Activated T-helper 1 cell treated with anti-CD3 and anti-CD28 coated beads, Interleukin-12 subunit alpha, Interleukin-12 subunit beta, Interleukin-2, Interleukin-4 antibody, amounts not matched to agents 30 ng/mL and 10 ng/mL and 1 ng/mL, durations not matched to agents 14 hours and 24 hours and 36 hours (primary cell): Measurements from ENCODE around the gene STIP1. TPM values are rescaled to one million over a fixed set of nuclear protein-coding genes. Genes with fewer than 3 reads are reported as not detected.
A peak's percentile ranks its signal among the peaks of the same experiment; 100 is the strongest.

Source experiments
- DNase-seq: peaks from one replicate; pipeline ENCODE4 v3.0.0; 2021; ENCODE audit warnings: low spot score
- H3K27ac Mint-ChIP-seq: one replicate; pipeline ENCODE4 v1.8.0; 2021; ENCODE audit warnings: mild to moderate bottlenecking, mixed read lengths
- H3K27me3 Mint-ChIP-seq: one replicate; pipeline ENCODE4 v1.8.0; 2022; ENCODE audit warnings: mild to moderate bottlenecking, moderate library complexity, mixed read lengths; ENCODE audit not compliant: insufficient read depth
- H3K36me3 Mint-ChIP-seq: one replicate; pipeline ENCODE4 v1.8.0; 2021; ENCODE audit warnings: low read depth, mixed read lengths
- H3K4me1 Mint-ChIP-seq: one replicate; pipeline ENCODE4 v1.8.0; 2021; ENCODE audit warnings: low read depth, mixed read lengths
- H3K4me3 Mint-ChIP-seq: one replicate; pipeline ENCODE4 v1.8.0; 2021; ENCODE audit warnings: mild to moderate bottlenecking, moderate library complexity, mixed read lengths
- H3K9me3 Mint-ChIP-seq: one replicate; pipeline ENCODE4 v1.8.0; 2021; ENCODE audit warnings: mixed read lengths
- intact Hi-C: fragments of 100-400 bp; cut with micrococcal nuclease; formaldehyde crosslinking; loops from one replicate; pipeline ENCODE4 v1.15.1; 2024
- total RNA-seq: library from RNA; stranded (reverse); gene quantifications from 2 replicates; pipeline ENCODE4 v1.2.3, GENCODE V29; 2022

STIP1 gene
- total RNA-seq, 1 donor from 2014 or later: 493 TPM

DNA sequence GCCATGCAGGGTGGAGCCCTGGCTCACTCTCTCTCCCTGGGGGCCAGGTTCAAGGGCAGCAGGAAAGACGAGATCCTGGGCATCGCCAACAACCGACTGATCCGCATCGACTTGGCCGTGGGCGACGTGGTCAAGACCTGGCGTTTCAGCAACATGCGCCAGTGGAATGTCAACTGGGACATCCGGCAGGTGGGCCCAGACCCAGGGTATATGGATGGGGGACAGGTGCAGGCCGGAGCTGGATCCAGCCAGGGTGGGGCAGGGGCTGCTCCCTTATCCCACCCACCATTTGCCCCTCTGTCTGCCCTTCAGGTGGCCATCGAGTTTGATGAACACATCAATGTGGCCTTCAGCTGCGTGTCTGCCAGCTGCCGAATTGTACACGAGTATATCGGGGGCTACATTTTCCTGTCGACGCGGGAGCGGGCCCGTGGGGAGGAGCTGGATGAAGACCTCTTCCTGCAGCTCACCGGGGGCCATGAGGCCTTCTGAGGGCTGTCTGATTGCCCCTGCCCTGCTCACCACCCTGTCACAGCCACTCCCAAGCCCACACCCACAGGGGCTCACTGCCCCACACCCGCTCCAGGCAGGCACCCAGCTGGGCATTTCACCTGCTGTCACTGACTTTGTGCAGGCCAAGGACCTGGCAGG lies 37.2 kb downstream of the STIP1 start:
- no peaks in the 10 kb centered on the region for H3K27me3 Mint-ChIP-seq
- no peak overlapping the region for H3K4me3 Mint-ChIP-seq

DNA sequence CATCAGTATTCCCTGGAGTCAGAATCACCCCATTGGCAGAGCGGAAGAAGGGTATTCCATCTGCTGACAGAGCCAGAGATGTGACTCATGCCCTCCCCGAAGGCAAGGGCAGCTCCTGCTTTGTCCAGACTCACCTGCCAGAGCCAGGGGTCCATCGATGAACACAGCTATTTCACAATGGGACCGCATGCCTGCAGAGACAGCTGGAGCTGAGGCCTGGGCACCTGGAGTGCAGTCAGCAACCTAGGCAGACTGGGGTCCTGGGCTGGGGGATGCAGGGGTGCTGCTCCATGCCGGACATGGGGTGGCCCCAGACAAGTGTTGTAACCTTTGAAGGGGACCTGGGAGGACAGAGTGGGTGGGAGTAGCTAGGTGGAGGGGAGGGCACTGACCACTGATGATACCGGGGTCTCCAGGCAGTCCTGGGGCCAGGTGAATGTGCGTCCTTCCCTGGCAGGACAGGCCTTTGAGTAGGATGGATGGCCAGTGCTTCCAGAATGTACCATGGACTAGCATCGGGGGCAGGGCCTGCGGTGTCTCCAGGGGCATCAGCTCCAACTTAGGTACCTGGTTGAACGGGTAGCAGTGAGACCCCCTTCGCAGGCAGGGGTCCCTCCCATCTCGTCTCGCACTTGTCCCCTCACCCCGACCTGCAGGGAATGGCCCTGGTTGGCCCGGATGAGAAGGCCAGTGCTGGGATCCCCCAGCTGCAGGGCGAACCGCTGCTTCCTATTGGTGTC lies 38.4 kb downstream of the STIP1 start:
- Mint-ChIP-seq H3K9me3 (no peaks in the 10 kb centered on the region), H3K4me3 (peak overlapping the region; percentile 87), H3K36me3 (peaks cover 12% of the 10 kb centered on the region), H3K27me3 (no peaks in the 10 kb centered on the region), H3K4me1 (peaks cover 18% of the 10 kb centered on the region), H3K27ac (peak overlapping the region; percentile 72)
- DNase-seq: no peak
- intact Hi-C loops: no loop called here

More for the DNA sequence above, 37.2 kb downstream of the STIP1 start:
- no peak overlapping the region for H3K27ac Mint-ChIP-seq
- intact Hi-C loops: no loop called here
- peaks cover 17% of the 10 kb centered on the region for H3K36me3 Mint-ChIP-seq
- DNase-seq: no peak
- H3K4me1 Mint-ChIP-seq: peaks cover 15% of the 10 kb centered on the region
- no peaks in the 10 kb centered on the region for H3K9me3 Mint-ChIP-seq

- peak overlapping the region; percentile 72 for H3K27ac Mint-ChIP-seq
- no peak for DNase-seq
- H3K9me3 Mint-ChIP-seq: no peaks in the 10 kb centered on the region
- peaks cover 26% of the 10 kb centered on the region for H3K4me1 Mint-ChIP-seq
- peak overlapping the region; percentile 87 for H3K4me3 Mint-ChIP-seq
- H3K36me3 Mint-ChIP-seq: peaks cover 11% of the 10 kb centered on the region
- intact Hi-C loops: no loop called here
- no peaks in the 10 kb centered on the region for H3K27me3 Mint-ChIP-seq
Measured at GRCh38 chr11:64224891-64225607, 39.1 kb downstream of the STIP1 start.

DNA sequence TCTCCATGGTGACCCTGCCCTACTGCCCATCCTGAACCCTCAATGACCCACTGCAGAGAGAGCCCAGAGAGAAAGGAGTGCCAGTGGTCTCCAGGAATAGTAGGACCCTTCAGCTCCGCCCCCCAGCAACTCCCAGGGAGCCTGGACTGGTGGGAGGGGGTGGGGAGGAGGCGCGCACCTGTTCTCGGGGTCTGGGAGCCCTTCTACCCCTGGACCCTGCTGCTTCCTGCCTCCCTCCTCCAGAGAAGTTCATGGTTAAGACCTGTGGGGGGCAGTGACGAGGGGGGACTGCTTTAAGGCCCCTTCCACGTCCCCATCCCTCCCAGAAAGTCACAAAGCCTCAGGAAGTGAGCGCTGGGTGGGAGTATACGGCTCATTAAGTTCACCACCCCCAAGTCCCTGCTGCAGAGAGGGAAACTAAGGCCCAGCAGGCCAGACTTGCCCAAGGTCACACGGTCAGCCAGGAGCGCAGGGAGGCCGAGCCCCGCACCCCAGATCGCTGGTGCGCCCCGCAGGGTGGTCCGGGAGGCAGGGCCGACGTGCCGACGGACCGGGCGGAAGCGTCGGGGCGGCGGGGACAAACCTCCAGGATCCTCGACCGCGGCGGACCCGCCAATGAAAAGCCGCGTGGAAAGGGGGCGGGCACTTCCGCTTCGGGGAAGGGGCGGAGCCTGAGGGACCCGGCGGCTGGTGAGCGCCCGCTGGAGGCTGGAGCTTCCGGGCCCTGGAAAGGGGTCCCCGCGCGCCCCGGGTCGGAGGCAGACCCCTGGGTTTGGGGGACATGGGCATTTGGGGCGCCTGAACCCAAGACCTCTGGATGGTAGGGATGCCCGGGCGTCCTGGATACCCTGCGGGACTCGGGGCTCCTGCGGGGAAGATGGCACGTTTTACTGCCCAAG lies 39.9 kb downstream of the STIP1 start, which contains the start of the genes NUDT22 and TRPT1:
Gene NUDT22, plus strand, starts transcription at position 667 of the 899 bp plus-strand sequence. CDS start 379 bp downstream, outside the sequence.
Gene TRPT1, minus strand, starts transcription at position 579 of the 899 bp plus-strand sequence. Its CDS starts 326 bp downstream, at position 253.
- DNase-seq: peak; percentile 92
- H3K9me3 Mint-ChIP-seq: no peaks in the 10 kb centered on the region
- H3K4me3 Mint-ChIP-seq: peak within 1 kb of the TSS; percentile 87
- intact Hi-C loops: loop anchor here (1.0 kb wide), 5 partner anchors 8 to 58 kb away; partner anchors contain the start of genes BAD, FKBP2, PLCB3 and VEGFB
- peaks cover 27% of the 10 kb centered on the region for H3K4me1 Mint-ChIP-seq
- H3K36me3 Mint-ChIP-seq: peaks cover 11% of the 10 kb centered on the region
- peak within 1 kb of the TSS; percentile 80 for H3K27ac Mint-ChIP-seq
- H3K27me3 Mint-ChIP-seq: no peaks in the 10 kb centered on the region

- intact Hi-C loops: loop anchor here (1.0 kb wide), 5 partner anchors 8 to 58 kb away; partner anchors contain the start of genes BAD, FKBP2, PLCB3 and VEGFB
- no peaks in the 10 kb centered on the region for H3K27me3 Mint-ChIP-seq
- peak; percentile 57 for DNase-seq
- peak overlapping the region; percentile 80 for H3K27ac Mint-ChIP-seq
- peaks cover 27% of the 10 kb centered on the region for H3K4me1 Mint-ChIP-seq
- H3K4me3 Mint-ChIP-seq: peak overlapping the region; percentile 87
- no peaks in the 10 kb centered on the region for H3K9me3 Mint-ChIP-seq
- peaks cover 6% of the 10 kb centered on the region for H3K36me3 Mint-ChIP-seq
Measured at GRCh38 chr11:64226507-64227051, 40.6 kb downstream of the STIP1 start.

- Mint-ChIP-seq H3K4me1 (peaks cover 27% of the 10 kb centered on the region), H3K36me3 (peaks cover 6% of the 10 kb centered on the region), H3K4me3 (peak overlapping the region; percentile 87), H3K9me3 (no peaks in the 10 kb centered on the region), H3K27ac (peak overlapping the region; percentile 80), H3K27me3 (no peaks in the 10 kb centered on the region)
- DNase-seq: no peak
- intact Hi-C loops: no loop called here
Measured at GRCh38 chr11:64227405-64227956, 41.5 kb downstream of the STIP1 start.

DNA sequence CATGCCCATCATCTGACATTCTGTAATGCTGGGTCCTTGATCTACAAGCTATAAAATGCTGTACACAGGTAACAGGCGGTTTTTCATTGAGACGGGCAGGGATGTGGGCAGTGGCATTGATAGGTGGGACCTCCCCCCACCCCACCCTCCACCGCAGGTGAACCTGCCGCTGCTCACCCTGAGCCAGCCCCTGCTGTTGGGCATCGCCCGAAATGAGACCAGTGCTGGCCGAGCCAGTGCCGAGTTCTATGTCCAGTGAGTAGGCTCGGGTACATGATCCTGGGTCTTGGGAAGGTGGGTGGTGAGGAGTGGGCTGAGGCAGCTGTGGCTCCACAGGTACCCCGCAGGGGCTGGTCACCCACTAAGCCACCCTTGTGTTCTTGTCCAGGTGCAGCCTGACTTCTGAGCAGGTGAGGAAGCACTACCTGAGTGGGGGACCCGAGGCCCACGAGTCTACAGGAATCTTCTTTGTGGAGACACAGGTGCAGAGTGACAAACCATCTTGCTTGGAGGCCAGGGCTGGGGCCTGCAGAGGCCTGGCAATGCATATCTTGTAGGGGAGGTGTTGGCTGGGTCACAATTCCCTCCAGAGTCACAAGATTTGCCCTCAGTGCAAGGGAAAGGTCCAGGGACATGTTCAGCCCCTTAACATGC lies 43.2 kb downstream of the STIP1 start:
- H3K27me3 Mint-ChIP-seq: no peaks in the 10 kb centered on the region
- no peaks in the 10 kb centered on the region for H3K9me3 Mint-ChIP-seq
- no peak for DNase-seq
- H3K4me3 Mint-ChIP-seq: peak overlapping the region; percentile 88
- intact Hi-C loops: no loop called here
- H3K27ac Mint-ChIP-seq: peak overlapping the region; percentile 63
- H3K36me3 Mint-ChIP-seq: peaks cover 1% of the 10 kb centered on the region
- H3K4me1 Mint-ChIP-seq: peaks cover 27% of the 10 kb centered on the region

GRCh38 chr11:64229744-64230170 lies 43.8 kb downstream of the STIP1 start:
- no peaks in the 10 kb centered on the region for H3K27me3 Mint-ChIP-seq
- intact Hi-C loops: loop anchor here (1.0 kb wide), 8 partner anchors 12 to 255 kb away; partner anchors contain the start of genes BAD, COX8A, ESRRA and FKBP2
- no peaks in the 10 kb centered on the region for H3K9me3 Mint-ChIP-seq
- H3K36me3 Mint-ChIP-seq: peaks cover 1% of the 10 kb centered on the region
- peaks cover 25% of the 10 kb centered on the region for H3K4me1 Mint-ChIP-seq
- no peak for DNase-seq
- peak overlapping the region; percentile 72 for H3K27ac Mint-ChIP-seq
- peak overlapping the region; percentile 88 for H3K4me3 Mint-ChIP-seq

DNA sequence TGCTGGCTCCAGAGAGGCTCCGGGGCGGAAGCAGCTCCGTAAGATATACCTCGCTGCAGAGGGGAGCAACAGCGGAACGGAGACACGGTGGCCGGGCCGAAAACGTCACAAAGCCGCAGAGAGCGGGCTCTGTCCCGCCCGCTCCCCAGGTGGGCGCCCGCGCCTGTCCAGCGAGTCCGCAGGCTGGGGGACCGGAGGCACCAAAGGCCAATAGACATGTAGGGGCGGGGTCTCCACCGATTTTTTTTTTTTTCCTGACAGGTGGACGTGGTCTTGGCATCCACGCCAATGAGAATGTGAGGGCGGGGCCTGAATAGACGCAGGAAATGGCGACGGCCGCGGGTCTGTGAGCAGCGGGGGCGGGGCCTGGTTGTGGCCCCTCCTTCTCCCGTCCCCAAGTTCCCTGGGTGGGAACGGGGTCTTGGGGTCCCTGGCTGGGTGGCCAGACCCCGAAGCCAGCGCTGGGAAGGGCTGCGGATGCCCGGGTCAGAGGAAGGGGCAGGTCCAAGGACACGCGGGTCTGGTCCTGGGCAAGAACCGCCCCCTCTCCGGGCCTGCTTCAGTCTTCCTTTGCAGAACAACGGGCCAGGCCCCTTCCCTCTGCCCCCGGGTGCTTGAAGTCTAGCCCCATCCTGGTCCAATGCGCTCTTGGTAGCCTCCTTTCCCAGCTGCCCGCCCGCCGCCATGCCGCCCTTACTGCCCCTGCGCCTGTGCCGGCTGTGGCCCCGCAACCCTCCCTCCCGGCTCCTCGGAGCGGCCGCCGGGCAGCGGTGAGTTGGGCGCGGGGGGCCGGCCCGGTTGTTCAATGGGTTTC lies 44.4 kb downstream of the STIP1 start, which contains the start of gene DNAJC4:
Gene DNAJC4, plus strand, starts transcription at position 378 of the 814 bp plus-strand sequence. Its CDS starts 307 bp downstream, at position 685.
- intact Hi-C loops: loop anchor here (1.0 kb wide), 8 partner anchors 11 to 256 kb away; partner anchors contain the start of genes BAD, COX8A, ESRRA and FKBP2
- Mint-ChIP-seq H3K27me3 (no peaks in the 10 kb centered on the region), H3K27ac (peak within 1 kb of the TSS; percentile 72), H3K36me3 (peaks cover 1% of the 10 kb centered on the region), H3K4me3 (peak within 1 kb of the TSS; percentile 88), H3K4me1 (peaks cover 23% of the 10 kb centered on the region), H3K9me3 (no peaks in the 10 kb centered on the region)
- peak; percentile 93 for DNase-seq

GRCh38 chr11:64230985-64231365 lies 45.0 kb downstream of the STIP1 start:
- peaks cover 28% of the 10 kb centered on the region for H3K4me1 Mint-ChIP-seq
- H3K27ac Mint-ChIP-seq: peak overlapping the region; percentile 44
- H3K4me3 Mint-ChIP-seq: peak overlapping the region; percentile 88
- H3K9me3 Mint-ChIP-seq: no peaks in the 10 kb centered on the region
- intact Hi-C loops: loop anchor here (1.0 kb wide), 8 partner anchors 10 to 257 kb away; partner anchors contain the start of genes BAD, COX8A, ESRRA and FKBP2
- peaks cover 1% of the 10 kb centered on the region for H3K36me3 Mint-ChIP-seq
- no peak for DNase-seq
- no peaks in the 10 kb centered on the region for H3K27me3 Mint-ChIP-seq
